Mammary epithelial cell (primary cell): ENCODE measurements around the gene ERC1.

ENCODE experiments used
- EZH2 ChIP-seq: IDR thresholded peaks from 2 replicates; pipeline ENCODE4 v1.6.1; 2012; ENCODE audit warnings: low read length, inconsistent platforms, borderline replicate concordance
- TF ChIP-seq, protein P1 (sequence below), 2 donors: IDR thresholded peaks in 1 of 2; conservative IDR thresholded peaks in 1 of 2; 2 replicates each; pipeline ENCODE4 v1.5.1; 2011 to 2012; ENCODE audit warnings: inconsistent platforms in 2 of 2, low read length in 2 of 2, mild to moderate bottlenecking in 2 of 2, control low read depth in 1 of 2, low read depth in 1 of 2; ENCODE audit not compliant: insufficient read depth in 1 of 2; ENCODE audit errors: extremely low read depth in 1 of 2

DNA sequence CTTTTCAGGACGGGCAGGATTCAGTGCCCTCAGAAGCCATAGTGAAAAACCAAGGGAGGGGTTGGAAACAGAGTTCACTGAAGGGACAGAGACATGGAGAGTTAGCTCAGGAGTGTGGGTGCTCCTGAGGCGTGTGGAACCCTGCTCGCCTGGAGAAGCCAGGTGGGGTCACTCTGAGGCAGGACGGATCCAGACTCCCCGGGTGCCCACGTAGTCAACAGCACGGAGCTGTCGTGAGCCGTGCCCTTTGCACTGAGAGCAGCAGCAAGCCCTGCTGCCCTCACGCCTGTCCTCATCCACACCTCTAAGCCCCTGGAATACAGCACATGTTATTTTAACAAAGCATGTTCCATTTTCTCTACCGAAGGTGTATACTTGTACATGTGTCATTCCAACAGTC, 488.6 kb downstream of the ERC1 start:
- TF ChIP-seq, protein P1, sequence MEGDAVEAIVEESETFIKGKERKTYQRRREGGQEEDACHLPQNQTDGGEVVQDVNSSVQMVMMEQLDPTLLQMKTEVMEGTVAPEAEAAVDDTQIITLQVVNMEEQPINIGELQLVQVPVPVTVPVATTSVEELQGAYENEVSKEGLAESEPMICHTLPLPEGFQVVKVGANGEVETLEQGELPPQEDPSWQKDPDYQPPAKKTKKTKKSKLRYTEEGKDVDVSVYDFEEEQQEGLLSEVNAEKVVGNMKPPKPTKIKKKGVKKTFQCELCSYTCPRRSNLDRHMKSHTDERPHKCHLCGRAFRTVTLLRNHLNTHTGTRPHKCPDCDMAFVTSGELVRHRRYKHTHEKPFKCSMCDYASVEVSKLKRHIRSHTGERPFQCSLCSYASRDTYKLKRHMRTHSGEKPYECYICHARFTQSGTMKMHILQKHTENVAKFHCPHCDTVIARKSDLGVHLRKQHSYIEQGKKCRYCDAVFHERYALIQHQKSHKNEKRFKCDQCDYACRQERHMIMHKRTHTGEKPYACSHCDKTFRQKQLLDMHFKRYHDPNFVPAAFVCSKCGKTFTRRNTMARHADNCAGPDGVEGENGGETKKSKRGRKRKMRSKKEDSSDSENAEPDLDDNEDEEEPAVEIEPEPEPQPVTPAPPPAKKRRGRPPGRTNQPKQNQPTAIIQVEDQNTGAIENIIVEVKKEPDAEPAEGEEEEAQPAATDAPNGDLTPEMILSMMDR (conservative IDR thresholded peaks at IDR 0.05 in 1 of 2, IDR thresholded peaks at IDR 0.05 in 1 of 2; ENCODE audit: extremely low read depth in 1 of 2, insufficient read depth in 1 of 2, low read depth in 1 of 2, low read length in 2 of 2) = no peak
- no peak for TF ChIP-seq EZH2
